Heart left ventricle (tissue), 16 donors: ENCODE data around the gene TRPM1. TPM values are rescaled to one million over a fixed set of nuclear protein-coding genes. Genes with fewer than 3 reads are reported as not detected.

Experiments used
- ATAC-seq, 4 donors: fragments of 200-7000 bp; cut with Tn5 transposase; one replicate each; pipeline ENCODE4 v1.9.1; 2020 to 2022; ENCODE audit warnings: moderate library complexity in 4 of 4, mild to moderate bottlenecking in 3 of 4, moderate number of reproducible peaks in 1 of 4
- DNase-seq, 5 donors: peaks; one replicate each; pipeline ENCODE4 v3.0.0-alpha.2; 2020
- H3K27ac ChIP-seq, 12 donors: fragments of 200-600 bp; sonication (generic) in 4 of 12; one replicate each; pipeline versions ENCODE4 v1.5.0 to v1.8.0; 2016 to 2022; ENCODE audit warnings: mild to moderate bottlenecking in 2 of 12
- H3K27me3 ChIP-seq, 9 donors: fragments of 200-600 bp; sonication (generic) in 2 of 9; one replicate each; pipeline versions ENCODE4 v1.5.1 to v1.8.0; 2016 to 2022; ENCODE audit warnings: mild to moderate bottlenecking in 3 of 9
- H3K36me3 ChIP-seq, 9 donors: fragments of 200-600 bp; sonication (generic) in 2 of 9; one replicate each; pipeline versions ENCODE4 v1.5.0 to v1.8.0; 2018 to 2022; ENCODE audit warnings: mild to moderate bottlenecking in 2 of 9
- H3K4me1 ChIP-seq, 12 donors: fragments of 200-600 bp; sonication (generic) in 4 of 12; one replicate each; pipeline versions ENCODE4 v1.5.0 to v1.8.0; 2016 to 2022; ENCODE audit warnings: mild to moderate bottlenecking in 3 of 12
- H3K4me3 ChIP-seq, 12 donors: fragments of 200-600 bp; sonication (generic) in 4 of 12; one replicate each; pipeline versions ENCODE4 v1.5.0 to v1.8.0; 2017 to 2022; ENCODE audit warnings: mild to moderate bottlenecking in 9 of 12, moderate library complexity in 4 of 12
- H3K9me3 ChIP-seq, 12 donors: fragments of 200-600 bp; sonication (generic) in 4 of 12; one replicate each; pipeline versions ENCODE4 v1.5.0 to v1.8.0; 2016 to 2022; ENCODE audit warnings: mild to moderate bottlenecking in 1 of 12
- CTCF ChIP-seq, 12 donors: fragments of 200-600 bp; sonication (generic) in 4 of 12; IDR thresholded peaks; one replicate each; pipeline versions ENCODE4 v1.5.0 to v1.8.0; 2018 to 2022; ENCODE audit warnings: antibody characterized with exemption in 12 of 12, mild to moderate bottlenecking in 5 of 12
- POLR2A ChIP-seq, 2 donors: fragments of 450-650 bp; IDR thresholded peaks; one replicate each; pipeline ENCODE4 v1.6.1; 2017; ENCODE audit warnings: antibody characterized with exemption in 2 of 2, mild to moderate bottlenecking in 2 of 2, moderate library complexity in 2 of 2
- WGBS, 4 donors: extraction: QIAGEN DNeasy Blood & Tissue Kit in 2 of 4; methylation state at CpG; one replicate each; pipeline versions ENCODE4 v1.1.5 to v1.1.7; 2013 to 2018; 5-methylcytosine and 5-hydroxymethylcytosine counted together
- intact Hi-C, 10 donors: fragments of 100-400 bp; cut with DNase I; formaldehyde crosslinking; loops; one replicate each; pipeline versions ENCODE4 v1.11.1 to v1.14.2; 2022
- polyA plus RNA-seq, 2 donors: library from polyadenylated mRNA; stranded (reverse); fragments of 200-250 nt; gene quantifications; one replicate each; pipeline ENCODE4 v1.2.3, GENCODE V29; 2013
- total RNA-seq, 9 donors: library from RNA; depleted of rRNA in 2 of 9; stranded (reverse); fragments of >200 nt in 2 of 9; fragmentation: NEBNext Ultra II Directional in 3 of 9; extraction: Animal tissue kit (Norgen Biotek cat#: 25700) in 3 of 9; gene quantifications; one replicate each; pipeline versions ENCODE4 v1.1.0 to v1.2.4, GENCODE V29; 2016 to 2023
- donor health status: ischemic (EF 13 %, LVEDD 7.1; RV severe dilation, severe dysfunction).
- donor health status: healthy with polysubstance abuse.
- donor health status: DM: no; HTN: yes; CAD: no.
- donor health status: DM: no; HTN: no; CAD: no.
- donor health status: ischemic (EF 25% LVEDD 6.9; RV normal size, moderate dysfunction).
- donor health status: ischemic (EF 25% LVEDD 5.7; RV mildly dilated, moderate dysfunction).
- donor health status: healthy.
- donor health status: DM: yes; HTN: yes; CAD: no.
- donor health status: ischemic (EF 35%, LVEDD 5.7; RV mildly dilated, moderate dysfunction).
- donor health status: nonischemic (EF 11% LVEDD 7.7; RV severe dilation, severe dysfunction).
- donor health status: DM: yes; HTN: yes; CAD: no.
- donor health status: PGD.
- donor health status: ischemic (EF 29% LVEDD 5.4; RV normal size, mild dysfunction).
- donor health status: nonischemic (EF 23%, LVEDD 6.1; RV moderate dilation, normal function).

Gene TRPM1
- total and polyA plus RNA-seq, 11 donors = 0.25 TPM; not detected in 10

- H3K4me3 ChIP-seq = no peak overlapping the region
- no peak for TF ChIP-seq POLR2A (IDR thresholded peaks at IDR 0.05)
- no peak for TF ChIP-seq CTCF (IDR thresholded peaks at IDR 0.05)
- H3K36me3 ChIP-seq = no peaks in the 10 kb centered on the region
- WGBS, 4 donors = 87 to 95% (median 93%) methylated on average over 8 of the region's 8 CpGs
- DNase-seq (no peak), ATAC-seq (no peak)
- H3K27ac ChIP-seq = no peak overlapping the region
- no peaks in the 10 kb centered on the region for H3K27me3 ChIP-seq
- intact Hi-C loops = loop anchor here in 6 of 10 donors (5.0 to 10.0 kb wide), 10 partner anchors 140 to 463 kb away; partner anchors contain the start of gene FAN1 (in 1 of the 6)
- peaks cover 0 to 7% (median 4%) of the 10 kb centered on the region in 12 donors for H3K4me1 ChIP-seq
- peaks cover 0 to 38% (median 0%) of the 10 kb centered on the region in 12 donors for H3K9me3 ChIP-seq
Observed at GRCh38 chr15:31125061-31125460, 23.5 kb upstream of the TRPM1 start.

DNA sequence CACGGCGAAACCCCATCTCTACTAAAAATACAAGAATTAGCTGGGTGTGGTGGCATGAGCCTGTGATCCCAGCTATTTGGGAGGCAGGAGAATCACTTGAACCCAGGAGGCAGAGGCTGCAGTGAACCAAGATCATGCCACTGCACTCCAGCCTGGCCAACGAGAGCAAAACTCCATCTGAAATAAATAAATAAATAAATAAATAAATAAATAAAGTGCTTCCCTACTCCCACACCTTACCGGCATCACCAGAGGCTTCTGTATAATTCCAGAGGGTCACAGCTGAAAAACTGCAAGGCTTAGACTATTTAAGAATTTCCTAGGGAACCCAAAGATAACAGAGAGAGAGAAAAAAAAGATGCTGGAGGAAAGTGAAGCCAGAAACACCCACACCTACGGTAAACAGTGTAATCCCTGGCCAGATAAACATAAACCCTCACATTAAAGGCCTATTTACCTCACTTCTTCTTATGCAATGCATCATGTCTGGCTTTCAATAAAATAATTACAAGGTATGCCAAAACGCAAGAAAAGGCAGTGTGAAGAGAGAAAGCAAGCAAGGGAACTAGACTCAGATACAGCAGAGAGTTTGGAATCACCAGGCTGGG, 15.0 kb upstream of the TRPM1 start:
- no peaks in the 10 kb centered on the region for H3K27me3 ChIP-seq
- intact Hi-C loops = loop anchor here in 1 of 10 donors (10.0 kb wide), 1 partner anchor 152 kb away; no protein-coding TSS in a partner anchor
- H3K4me1 ChIP-seq = no peaks in the 10 kb centered on the region
- H3K36me3 ChIP-seq = no peaks in the 10 kb centered on the region
- H3K27ac ChIP-seq = no peak overlapping the region
- no peak for DNase-seq
- peaks cover 0 to 35% (median 10%) of the 10 kb centered on the region in 12 donors for H3K9me3 ChIP-seq
- H3K4me3 ChIP-seq = no peak overlapping the region
- WGBS, 4 donors = 68 to 84% (median 84%) methylated on average over 6 of the region's 6 CpGs
- no peak for ATAC-seq
- TF ChIP-seq CTCF (IDR thresholded peaks at IDR 0.05) (no peak), POLR2A (IDR thresholded peaks at IDR 0.05) (no peak)

DNA sequence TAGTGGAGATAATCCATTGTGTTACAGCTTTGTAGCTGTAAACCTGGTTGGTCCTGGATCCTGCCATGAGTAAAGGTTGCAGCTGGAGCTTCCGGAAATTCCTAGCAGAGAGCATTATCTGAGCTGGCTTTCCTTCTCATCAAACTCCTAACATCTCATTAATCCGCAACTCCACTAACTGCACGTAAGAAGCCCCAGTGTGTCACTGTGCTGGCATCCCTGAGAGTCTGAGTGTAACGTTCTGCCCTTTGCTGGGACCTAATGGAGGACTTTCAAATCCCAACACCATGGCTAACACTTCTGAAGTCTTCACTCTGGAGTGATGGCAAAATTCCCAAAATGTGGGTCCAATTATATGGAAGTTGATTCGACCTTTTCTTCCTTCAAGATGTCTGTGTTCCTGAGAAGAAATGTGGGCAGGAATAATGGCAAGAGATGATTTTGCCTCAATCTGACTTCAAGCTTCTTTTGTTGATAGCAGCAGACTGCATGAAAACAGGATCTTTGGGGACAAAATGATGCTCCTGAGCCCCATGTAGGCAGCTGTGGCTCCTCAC, 9.6 kb upstream of the TRPM1 start:
- 60 to 72% (median 69%) methylated on average over 5 of the region's 5 CpGs for WGBS, 4 donors
- H3K27ac ChIP-seq = no peak overlapping the region
- no peaks in the 10 kb centered on the region for H3K27me3 ChIP-seq
- peaks cover 0 to 14% (median 3%) of the 10 kb centered on the region in 12 donors for H3K9me3 ChIP-seq
- TF ChIP-seq CTCF (IDR thresholded peaks at IDR 0.05) = no peak
- intact Hi-C loops = loop anchor here in 2 of 10 donors (5.0 to 10.0 kb wide), 2 partner anchors 49 to 146 kb away; no protein-coding TSS in a partner anchor
- no peaks in the 10 kb centered on the region for H3K36me3 ChIP-seq
- DNase-seq (no peak), ATAC-seq (no peak)
- no peak overlapping the region for H3K4me3 ChIP-seq
- no peaks in the 10 kb centered on the region for H3K4me1 ChIP-seq

DNA sequence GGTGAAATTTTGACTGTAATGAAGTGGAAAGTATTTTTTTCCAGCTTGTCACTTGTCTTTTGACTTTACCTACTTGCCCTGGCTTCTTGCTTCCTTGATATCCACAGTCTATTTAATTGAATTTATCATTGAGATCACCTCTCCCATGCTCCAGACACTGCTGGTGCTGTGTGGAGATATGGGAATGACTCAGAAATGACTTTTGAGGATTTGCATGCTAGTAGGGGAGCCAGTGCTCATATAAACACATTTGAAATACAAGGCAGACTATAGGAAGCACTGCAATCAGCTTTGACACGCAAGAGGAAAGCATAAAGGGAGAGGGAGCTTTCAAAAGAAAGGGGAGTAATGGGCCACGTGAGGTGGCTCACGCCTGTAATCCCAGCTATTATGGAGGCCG, 7.3 kb upstream of the TRPM1 start:
- ATAC-seq (no peak), DNase-seq (no peak)
- intact Hi-C loops = no loop called here
- Histone ChIP-seq H3K27ac (no peak overlapping the region), H3K36me3 (no peaks in the 10 kb centered on the region), H3K4me3 (no peak overlapping the region), H3K9me3 (peaks cover 0 to 1% (median 0%) of the 10 kb centered on the region in 12 donors), H3K4me1 (no peaks in the 10 kb centered on the region), H3K27me3 (no peaks in the 10 kb centered on the region)
- 89 to 94% (median 92%) methylated on average over 4 of the region's 4 CpGs for WGBS, 4 donors
- no peak for TF ChIP-seq CTCF (IDR thresholded peaks at IDR 0.05)
- TF ChIP-seq POLR2A (IDR thresholded peaks at IDR 0.05) = no peak
